Measurements from ENCODE around the gene POC1A.
"Not testable (repeated sequence)": the region's sequence is repeated elsewhere in the genome, so short reads cannot be mapped to it uniquely, and the experiment has no call there.

The POC1A gene

GRCh38 chr3:52153389-52154096 is 680 bp downstream of the POC1A start:
- DNase-seq (ENCODE audit: low read depth in 3 of 3, low spot score in 1 of 3), result no peak

- not testable (repeated sequence) for DNase-seq (ENCODE audit: low read depth in 3 of 3, low spot score in 1 of 3)
Measured at GRCh38 chr3:52151991-52152390, 2.2 kb downstream of the POC1A start.

GRCh38 chr3:52150860-52151259 is 3.4 kb downstream of the POC1A start:
- no peak for DNase-seq (ENCODE audit: low read depth in 3 of 3, low spot score in 1 of 3)

GRCh38 chr3:52150357-52150756 is 3.9 kb downstream of the POC1A start:
- no peak for DNase-seq (ENCODE audit: low read depth in 3 of 3, low spot score in 1 of 3)

GRCh38 chr3:52149726-52150125 is 4.5 kb downstream of the POC1A start:
- no peak for DNase-seq (ENCODE audit: low read depth in 3 of 3, low spot score in 1 of 3)

GRCh38 chr3:52149021-52149420 is 5.2 kb downstream of the POC1A start:
- no peak for DNase-seq (ENCODE audit: low read depth in 3 of 3, low spot score in 1 of 3)

GRCh38 chr3:52147804-52148203 is 6.4 kb downstream of the POC1A start:
- no peak for DNase-seq (ENCODE audit: low read depth in 3 of 3, low spot score in 1 of 3)

- no peak for DNase-seq (ENCODE audit: low read depth in 3 of 3, low spot score in 1 of 3)
Measured at GRCh38 chr3:52146811-52147210, 7.4 kb downstream of the POC1A start.

GRCh38 chr3:52146189-52146588 is 8.0 kb downstream of the POC1A start:
- no peak for DNase-seq (ENCODE audit: low read depth in 3 of 3, low spot score in 1 of 3)

GRCh38 chr3:52145736-52146110 is 8.5 kb downstream of the POC1A start:
- no peak for DNase-seq (ENCODE audit: low read depth in 3 of 3, low spot score in 1 of 3)

GRCh38 chr3:52144796-52145735 is 9.2 kb downstream of the POC1A start:
- no peak for DNase-seq (ENCODE audit: low read depth in 3 of 3, low spot score in 1 of 3)

GRCh38 chr3:52144034-52144795 is 10.0 kb downstream of the POC1A start:
- peak; percentile 70 to 78 (median 74) for DNase-seq (ENCODE audit: low read depth in 3 of 3, low spot score in 1 of 3)

GRCh38 chr3:52143616-52144015 is 10.6 kb downstream of the POC1A start:
- no peak for DNase-seq (ENCODE audit: low read depth in 3 of 3, low spot score in 1 of 3)

GRCh38 chr3:52143156-52143555 is 11.1 kb downstream of the POC1A start:
- DNase-seq (ENCODE audit: low read depth in 3 of 3, low spot score in 1 of 3), result no peak

- no peak for DNase-seq (ENCODE audit: low read depth in 3 of 3, low spot score in 1 of 3)
Measured at GRCh38 chr3:52141751-52142150, 12.5 kb downstream of the POC1A start.

GRCh38 chr3:52140769-52141168 is 13.5 kb downstream of the POC1A start:
- no peak for DNase-seq (ENCODE audit: low read depth in 3 of 3, low spot score in 1 of 3)

GRCh38 chr3:52140000-52140399 is 14.2 kb downstream of the POC1A start:
- no peak for DNase-seq (ENCODE audit: low read depth in 3 of 3, low spot score in 1 of 3)

- no peak for DNase-seq (ENCODE audit: low read depth in 3 of 3, low spot score in 1 of 3)
Measured at GRCh38 chr3:52137311-52137710, 16.9 kb downstream of the POC1A start.

GRCh38 chr3:52136513-52136912 is 17.7 kb downstream of the POC1A start:
- DNase-seq (ENCODE audit: low read depth in 3 of 3, low spot score in 1 of 3), result no peak

- no peak for DNase-seq (ENCODE audit: low read depth in 3 of 3, low spot score in 1 of 3)
Measured at GRCh38 chr3:52135332-52135731, 18.9 kb downstream of the POC1A start.

GRCh38 chr3:52134761-52135160 is 19.5 kb downstream of the POC1A start:
- no peak for DNase-seq (ENCODE audit: low read depth in 3 of 3, low spot score in 1 of 3)

GRCh38 chr3:52132930-52133329 is 21.3 kb downstream of the POC1A start:
- DNase-seq (ENCODE audit: low read depth in 3 of 3, low spot score in 1 of 3), result no peak

Data from stimulated activated CD4-positive, alpha-beta T cell treated with anti-CD3 and anti-CD28 coated beads, TNF-alpha, amount 100 ng/mL, for 1 hour (primary cell).